Activated CD4-positive, alpha-beta T cell treated with anti-CD3 and anti-CD28 coated beads, Interleukin-2, amount 50 U/mL, for 4 hours (primary cell): Measurements from ENCODE around the gene PGR.
"Not testable (repeated sequence)": the region's sequence is repeated elsewhere in the genome, so short reads cannot be mapped to it uniquely, and the experiment has no call there.

Source experiments
- DNase-seq, 2 experiments: peaks; one replicate each; pipeline ENCODE4 v3.0.0-alpha.2; 2020

The PGR gene

DNA sequence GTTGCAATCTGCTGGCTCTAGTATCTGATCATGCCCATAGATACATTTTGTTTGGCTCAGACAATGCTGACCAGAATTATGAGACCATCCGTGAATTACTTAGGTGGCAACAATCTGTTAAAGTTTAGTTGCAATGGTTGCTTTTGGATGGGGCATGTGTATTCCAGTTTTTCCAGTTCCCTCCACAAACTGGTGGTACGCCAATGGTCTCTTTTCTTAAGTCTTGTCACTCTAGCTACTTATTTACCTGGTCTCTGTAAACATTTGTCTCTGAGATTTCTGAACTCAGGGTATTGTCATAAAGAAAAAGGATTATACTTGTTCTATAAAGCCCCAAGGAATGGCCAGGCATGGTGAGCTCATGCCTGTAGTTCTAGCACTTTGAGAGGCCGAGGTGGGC, 65.9 kb downstream of the PGR start:
- DNase-seq = no peak

DNA sequence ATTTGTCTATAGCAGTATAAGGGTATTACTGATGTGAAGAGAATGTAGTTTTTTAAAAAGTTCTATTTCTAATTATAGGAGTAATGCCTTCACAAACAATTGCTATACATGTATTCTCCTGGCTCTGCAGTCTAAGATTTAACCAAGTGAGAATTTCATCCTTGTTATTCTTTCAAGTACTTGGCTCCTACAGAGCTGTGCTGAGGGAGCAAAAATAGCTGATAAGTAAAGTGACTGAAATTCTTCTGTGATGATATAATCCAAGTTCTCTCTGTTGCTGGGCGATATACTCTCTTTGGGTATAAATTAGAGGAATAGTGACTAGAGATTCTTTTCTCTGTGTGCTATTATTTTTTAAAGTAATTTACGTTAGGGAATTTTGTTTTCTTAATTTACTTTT, 68.0 kb downstream of the PGR start:
- no peak for DNase-seq

DNA sequence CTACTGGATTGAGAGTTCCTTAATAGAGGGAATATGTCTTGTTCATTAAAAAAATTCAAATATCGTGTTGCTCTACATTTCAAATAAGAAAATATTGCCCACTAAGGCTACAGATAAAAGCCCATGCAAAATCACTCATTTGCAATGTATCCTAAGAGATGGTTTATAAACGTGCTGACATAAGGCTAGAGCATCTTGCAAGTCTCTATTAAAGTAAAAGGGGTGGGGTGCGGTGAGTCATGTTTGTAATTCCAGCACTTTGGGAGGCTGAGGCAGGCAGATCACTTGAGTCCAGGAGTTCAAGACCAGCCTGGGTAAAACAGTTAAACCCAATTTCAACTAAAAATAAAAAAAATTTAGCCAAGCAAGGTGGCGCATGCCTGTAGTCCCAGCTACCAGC, 70.3 kb downstream of the PGR start:
- DNase-seq = no peak

DNA sequence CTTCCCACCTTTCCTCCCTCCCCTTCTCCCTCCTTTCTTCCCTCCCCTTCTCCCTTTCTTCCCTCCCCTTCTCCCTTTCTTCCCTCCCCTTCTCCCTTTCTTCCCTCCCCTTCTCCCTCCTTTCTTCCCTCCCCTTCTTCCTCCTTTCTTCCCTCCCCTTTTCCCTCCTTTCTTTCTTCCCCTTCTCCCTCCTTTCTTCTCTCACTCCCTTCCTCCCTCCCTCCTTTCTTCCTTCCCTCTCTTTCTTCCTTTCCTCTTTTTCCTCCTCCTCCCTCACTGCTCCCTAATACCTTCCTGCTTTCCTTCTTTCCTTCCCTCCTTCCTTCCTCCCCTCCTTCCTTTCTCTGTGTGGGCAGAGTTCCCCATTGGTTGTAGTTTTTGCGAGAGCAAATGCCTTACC, 76.1 kb downstream of the PGR start:
- no peak for DNase-seq

DNA sequence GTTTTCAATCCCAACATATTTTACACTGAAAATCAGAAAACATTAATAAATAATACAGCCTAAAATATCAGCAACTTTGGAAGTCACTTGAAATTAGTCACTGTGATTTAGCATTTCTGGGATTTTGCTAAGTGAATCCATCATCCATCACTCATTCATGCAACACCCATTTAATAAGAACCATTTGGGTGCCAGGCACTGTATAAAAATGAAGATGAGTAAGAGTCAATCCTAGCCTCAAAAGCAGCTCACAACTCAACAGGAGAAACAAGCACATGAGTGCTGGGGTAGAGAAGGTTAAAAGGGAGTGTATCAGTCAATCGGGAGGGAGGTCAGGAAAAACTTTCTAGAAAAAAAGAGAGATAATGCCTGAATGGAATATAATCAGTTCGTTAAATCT, 77.9 kb downstream of the PGR start:
- no peak for DNase-seq

DNA sequence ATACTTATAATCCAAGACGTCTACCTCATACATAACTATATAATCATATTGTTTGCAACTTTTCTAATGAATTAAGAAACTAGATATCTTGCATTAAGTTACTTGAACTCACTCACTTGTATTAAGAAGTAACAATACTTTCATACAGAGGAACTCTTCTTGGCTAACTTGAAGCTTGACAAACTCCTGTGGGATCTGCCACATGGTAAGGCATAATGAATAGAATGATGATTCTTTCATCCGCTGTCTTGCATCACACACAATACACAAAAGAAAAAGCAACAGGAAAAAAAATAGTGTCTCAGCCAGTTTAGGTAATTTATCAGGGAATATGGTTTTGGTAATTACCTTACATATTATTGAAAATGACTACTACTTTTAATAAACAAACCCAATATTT, 79.8 kb downstream of the PGR start:
- no peak for DNase-seq

DNA sequence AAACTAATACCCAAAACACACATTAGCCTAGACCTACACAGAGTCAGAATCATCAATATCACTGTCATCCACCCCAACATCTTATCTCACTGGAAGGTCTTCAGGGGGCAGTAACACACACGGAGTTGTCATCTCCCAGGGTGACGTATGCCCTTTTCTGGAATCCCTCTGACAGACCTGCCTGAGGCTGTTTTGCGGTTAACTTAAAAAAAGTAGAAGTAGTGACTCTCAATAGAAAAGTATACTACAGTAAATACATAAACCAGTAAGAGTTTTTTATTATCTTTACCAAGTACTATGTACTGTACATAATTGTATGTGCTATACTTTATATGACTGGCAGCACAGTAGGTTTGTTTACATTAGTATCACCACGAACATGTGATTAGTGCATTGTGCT, 80.5 kb downstream of the PGR start:
- no peak for DNase-seq

DNA sequence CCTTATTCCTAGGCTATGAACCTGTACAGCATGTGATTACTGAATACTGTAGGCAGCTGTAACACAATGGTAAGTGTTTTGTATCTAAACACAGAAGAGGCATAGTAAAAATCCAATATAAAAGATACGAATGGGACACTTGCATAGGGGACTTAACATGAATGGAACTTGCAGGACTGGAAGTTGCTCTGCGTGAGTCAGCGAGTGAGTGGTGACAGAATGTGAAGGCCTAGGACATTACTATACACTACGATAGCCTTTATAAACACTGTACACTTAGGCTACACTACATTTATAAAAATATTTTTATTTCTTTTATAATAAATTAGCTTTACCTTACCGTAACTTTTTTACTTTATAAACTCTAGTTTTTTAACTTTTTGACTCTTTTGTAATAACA, 81.1 kb downstream of the PGR start:
- DNase-seq = no peak

DNA sequence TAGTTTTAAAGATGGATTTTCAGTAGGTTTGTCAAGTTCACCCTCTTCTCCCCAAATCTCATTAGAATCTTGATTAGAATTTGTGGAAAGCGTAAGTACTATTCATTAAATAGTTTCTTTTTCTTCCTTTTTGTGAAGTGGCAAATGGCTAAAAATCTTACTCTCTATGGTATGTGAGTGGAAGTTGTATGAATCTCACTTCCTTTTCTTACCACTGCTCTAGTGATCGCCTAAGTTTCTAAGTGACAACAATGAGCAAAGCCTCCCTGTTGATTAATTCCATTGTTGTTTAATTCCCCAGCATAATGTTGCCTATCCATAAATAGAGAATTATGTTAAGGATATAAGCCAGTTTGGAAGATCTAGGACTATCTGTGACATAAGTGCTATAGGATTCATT, 82.7 kb downstream of the PGR start:
- DNase-seq = no peak

DNA sequence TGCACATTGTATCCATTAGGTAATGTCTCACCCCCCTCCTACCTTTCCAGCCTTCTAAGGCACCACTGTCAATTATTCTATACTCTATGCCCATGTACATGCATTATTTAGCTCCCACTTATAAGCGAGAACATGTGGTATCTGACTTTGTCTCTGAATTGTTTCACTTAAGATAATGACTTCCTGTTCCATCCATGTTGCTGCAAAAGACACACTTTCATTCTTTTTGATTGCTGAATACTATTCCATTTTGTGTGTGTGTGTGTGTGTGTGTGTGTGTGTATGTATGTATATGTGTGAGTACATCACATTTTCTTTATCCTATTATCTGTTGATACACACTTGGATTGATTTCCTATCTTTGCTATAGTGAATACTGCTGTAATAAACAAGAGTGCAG, 84.2 kb downstream of the PGR start:
- DNase-seq = no peak

DNA sequence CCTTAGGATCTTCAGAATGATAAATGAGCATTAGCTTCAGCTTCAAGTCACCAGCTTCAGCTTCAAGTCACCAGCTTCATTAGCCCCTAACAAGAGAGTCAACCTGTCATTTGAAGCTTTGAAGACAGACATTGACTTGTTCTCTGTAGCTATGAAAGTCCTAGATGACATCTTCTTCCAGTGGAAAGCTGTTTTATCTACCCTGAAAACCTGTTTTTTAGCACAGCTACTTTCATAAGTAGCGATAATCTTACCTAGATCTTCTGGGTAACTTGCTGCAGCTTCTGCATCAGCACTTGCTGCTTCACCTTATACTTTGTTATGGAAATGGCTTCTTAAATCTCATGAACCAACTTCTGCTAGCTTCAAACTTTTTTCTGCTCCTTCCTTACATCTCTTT, 85.7 kb downstream of the PGR start:
- no peak for DNase-seq

DNA sequence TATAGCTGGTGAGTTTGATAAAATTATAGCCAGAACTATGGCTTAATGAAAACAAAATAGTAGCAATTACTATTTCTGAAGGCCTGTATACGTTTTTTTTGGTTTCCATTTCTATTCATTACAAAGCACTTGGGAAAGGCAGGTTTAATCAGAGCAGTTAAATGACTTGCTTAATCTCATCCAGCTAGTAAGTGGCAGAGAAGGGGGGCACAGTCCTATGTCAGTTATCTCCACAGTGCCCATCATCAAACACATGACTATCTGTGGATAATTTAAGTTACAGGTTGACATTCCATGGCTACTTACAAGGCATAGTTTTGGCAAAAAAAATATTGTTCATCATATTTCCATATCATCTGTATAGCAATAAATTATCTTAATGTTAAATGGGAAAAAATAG, 93.7 kb downstream of the PGR start:
- DNase-seq = no peak

DNA sequence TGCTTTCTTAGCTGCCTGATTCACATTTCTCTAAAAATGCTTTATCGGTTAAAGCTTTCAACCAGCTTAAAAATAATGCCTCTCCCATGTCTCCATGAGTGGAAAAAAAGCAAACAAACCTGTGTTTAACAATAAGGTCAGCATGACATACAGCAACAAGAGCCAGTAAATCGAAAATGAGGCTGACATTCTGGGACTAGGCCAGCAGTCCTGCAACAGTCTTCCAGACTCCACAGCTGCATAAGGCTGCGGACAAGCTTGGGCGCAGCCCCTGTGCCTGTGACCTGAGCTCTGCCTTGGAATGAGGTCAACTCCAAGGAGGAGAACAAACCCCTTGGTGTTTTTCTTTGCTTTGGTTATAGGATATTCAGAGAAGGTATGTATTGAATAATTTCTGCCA, 95.5 kb downstream of the PGR start:
- DNase-seq = no peak

DNA sequence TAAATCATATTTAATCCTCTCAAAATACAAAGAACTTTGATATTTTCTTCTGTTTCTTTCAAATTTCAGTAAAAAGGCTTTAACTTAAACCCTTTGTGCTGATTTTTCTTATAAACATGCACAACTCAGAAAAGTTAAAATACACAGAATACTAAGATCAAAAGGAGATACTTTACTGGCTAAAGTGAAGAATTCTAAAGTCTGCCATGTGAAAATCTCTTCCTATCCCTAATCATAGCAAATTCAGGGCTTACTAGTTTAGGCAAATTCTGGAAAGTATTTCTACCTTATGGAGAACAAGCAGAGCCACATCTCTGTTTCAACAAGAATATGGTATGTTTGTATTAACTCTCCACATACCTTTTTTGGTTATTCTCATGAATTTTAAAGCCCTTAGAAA, 96.6 kb downstream of the PGR start:
- no peak for DNase-seq

DNA sequence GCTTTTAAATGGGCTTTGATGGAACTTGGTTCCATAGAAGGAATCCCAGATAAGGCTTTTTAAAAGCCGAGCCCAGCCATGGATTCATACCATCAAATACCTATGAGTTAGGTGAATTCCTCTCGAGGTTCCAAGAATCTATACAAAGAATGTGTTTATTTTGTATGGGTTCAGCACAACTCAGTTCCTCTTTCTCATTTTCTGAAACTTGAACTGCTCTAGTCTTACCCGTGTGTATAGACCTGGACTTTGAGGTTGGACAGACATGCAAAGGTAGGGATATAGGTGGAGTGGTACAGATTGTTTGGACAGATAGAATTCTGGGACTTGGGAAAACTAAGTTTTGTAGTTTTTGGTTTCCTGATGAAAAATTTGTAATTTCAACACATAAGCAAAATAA, 97.9 kb downstream of the PGR start:
- DNase-seq = no peak

DNA sequence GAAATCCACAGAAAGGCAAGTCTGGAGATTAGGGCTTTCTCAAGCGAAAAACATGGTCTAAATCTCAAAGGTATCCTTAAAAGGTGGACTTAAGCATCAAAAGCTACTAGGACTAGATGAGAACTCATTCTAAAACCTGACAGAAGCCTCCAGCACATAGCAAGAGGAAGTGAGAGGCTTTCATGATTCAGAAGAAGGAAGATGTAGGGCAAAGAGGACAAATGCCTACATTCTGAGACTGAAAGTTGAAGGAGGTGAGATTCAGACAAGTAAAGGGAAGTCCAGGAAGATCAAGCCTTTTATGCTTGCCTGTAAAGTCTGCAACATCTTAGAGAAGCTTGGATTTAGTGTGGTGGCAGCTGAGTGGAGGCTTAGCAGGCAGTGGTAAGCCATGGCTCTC, 98.9 kb downstream of the PGR start:
- no peak for DNase-seq

DNA sequence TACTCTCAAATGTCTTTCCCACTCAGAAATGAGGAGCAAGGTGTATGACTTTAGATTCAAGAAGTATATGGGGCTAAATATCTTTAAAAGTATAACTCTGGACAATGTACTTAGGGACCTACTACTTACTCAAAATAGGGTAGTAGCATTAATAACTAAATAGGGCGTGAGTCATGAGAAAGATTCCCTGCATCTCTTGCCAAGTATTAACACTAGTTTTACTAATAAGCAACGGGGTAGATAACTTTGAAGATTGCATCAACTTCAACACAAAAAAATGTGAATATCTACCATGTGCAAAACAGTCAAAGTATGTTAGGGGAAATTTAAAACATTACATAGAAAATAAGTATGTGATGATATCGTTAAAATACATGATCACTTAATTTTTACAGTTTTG, 99.6 kb downstream of the PGR start:
- no peak for DNase-seq

DNA sequence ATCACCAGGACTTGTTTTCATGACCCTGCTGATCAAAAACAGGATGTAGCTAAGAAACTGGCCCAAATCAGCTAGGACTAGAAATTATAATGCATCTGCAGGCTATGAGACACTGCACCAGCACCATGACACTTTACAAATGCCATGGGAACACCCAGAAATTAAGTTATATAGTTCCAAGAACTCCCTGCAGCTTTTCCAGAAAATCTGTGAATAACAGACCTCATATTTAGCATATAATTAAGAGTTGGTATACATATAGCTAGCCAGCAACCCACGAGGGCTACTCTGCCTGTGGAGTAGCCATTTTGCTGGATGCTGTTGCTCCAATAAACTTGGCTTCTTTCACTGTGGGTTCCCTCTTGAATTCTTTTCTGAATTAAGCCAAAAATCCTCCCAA, 101.0 kb downstream of the PGR start:
- DNase-seq = no peak

DNA sequence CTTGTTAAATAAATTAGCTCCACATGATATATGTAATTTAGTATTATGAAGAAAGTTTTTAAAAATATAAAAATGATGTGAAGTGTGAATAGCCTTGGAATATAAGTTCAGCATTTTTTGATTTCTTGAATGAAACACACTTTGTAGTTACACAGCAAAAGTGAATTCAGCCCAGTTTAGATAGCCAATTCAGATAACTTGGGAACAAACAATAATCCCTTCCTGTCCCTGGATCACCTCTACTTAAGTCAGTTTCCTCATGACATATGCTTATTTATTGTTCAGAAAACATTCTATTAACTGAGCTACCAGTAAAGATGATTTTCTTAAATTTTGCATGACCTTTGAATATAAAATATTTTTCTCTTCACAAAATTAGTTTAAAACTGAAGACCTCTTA, 107.4 kb downstream of the PGR start:
- DNase-seq = no peak

DNA sequence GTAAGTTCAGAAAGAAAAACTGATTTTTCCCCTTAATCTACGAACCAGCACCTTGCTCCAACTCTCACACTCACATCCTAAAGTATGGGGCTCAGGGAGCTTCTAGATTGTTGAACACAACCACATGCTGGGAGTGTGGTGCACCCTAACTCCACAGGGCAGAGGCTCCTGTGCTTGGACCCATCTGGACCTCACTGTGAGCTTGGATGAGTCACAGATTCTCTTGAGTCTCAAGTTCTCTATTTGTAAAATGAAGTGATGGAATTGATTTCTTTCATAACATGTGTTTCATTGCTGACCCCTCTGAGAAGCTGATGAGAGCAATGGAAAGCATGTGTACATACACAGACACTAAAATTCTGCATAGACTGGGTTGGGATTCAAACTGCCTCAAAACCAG, 109.7 kb downstream of the PGR start:
- no peak for DNase-seq

DNA sequence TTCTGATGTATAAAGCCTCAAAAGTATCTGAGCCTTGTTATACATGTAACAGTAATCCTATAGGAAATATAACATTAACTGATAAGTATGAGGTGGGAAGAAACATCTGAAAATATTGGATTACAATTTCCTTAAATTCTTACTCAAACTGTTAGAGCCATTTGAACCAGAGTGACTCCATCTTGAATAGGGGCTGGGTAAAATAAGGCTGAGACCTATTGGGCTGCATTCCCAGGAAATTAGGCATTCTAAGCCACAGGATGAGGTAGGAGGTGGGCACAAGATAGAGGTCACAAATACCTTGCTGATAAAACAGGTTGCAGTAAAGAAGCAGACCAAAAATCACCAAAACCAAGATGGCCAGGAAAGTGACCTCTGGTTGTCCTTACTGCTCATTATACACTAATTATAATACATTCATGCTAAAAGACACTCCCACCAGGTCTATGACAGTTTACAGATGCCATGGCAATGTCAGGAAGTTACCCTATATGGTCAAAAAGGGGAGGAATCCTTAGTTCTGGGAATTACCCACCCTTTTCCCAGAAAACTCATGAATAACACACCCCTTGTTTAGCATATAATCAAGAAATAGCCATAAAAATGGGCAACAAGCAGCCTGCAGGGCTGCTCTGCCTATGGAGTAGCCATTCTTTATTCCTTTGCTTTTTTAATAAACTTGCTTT, 114.9 kb downstream of the PGR start:
- DNase-seq = no peak

DNA sequence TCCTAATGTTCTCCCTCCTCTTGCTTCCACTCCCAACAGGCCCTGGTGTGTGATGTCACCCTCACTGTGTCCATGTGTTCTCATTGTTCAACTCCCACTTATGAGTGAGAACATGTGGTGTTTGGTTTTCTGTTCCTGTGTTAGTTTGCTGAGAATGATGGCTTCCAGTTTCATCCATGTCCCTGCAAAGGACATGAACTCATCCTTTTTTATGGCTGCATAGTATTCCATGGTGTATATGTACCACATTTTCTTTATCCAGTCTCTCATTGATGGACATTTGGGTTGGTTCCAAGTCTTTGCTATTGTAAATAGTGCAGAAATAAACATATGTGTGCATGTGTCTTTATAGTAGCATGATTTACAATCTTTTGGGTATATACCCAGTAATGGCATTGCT, 115.9 kb downstream of the PGR start:
- not testable (repeated sequence) for DNase-seq

DNA sequence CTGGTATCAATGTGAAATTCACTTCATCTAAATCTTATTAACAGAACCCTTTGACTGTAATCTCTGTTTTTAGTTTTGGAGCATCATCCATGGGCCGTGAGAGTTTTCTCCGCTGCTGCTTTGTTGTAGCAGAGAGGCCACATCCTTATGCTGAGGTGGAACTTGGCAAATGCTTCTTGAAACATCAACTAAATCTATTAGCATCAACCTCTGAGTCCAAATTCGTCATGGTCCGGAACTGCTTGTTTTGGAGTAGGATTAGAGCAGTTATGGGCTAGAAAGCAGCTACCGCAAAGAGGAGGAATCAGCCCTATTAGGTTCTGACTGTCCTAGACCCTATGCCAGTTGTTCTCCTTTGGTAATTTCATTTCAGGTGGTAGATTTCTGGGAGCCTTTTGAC, 117.7 kb downstream of the PGR start:
- DNase-seq = no peak

DNA sequence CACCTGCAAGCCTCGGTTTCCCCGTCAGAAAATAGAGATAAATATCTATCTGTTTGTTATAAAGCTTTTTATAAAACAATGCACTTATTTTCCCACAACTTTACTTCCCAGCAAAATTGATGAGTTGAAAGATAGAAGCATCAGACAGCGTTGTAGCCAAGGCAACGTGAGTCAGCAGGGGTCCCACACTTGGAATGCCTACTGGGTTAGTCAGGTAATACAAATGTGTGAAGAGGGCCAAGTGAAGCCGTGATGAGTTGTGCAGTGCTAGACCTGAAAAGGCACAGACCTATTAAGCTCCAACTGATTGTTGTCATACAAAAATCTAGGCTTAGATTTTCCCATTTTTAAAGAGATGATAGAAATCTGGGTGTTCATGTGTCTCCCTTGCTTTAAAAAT, 118.7 kb downstream of the PGR start:
- no peak for DNase-seq

DNA sequence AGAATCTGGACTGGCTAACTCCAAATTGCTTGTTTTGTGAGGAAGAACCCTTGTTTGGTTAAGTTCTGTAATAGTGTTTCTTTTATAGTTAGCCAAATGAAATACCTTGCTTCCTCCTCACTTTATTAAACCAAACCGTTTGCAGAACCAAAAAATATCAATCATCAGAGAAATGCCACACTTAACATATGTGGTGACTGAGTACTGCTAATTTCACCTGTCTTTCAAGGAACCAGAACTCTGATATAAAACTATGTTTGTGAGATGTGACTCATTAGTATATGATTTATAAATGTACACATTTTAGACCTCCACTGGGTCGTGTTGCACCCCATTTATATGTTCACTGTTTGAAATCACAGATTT, 119.9 kb downstream of the PGR start:
- no peak for DNase-seq
